Mesendoderm (in vitro differentiated cells): ENCODE data around the gene EGFR.
A peak's percentile ranks its signal among the peaks of the same experiment; 100 is the strongest.

ENCODE experiments used
- DNase-seq: peaks from one replicate; pipeline ENCODE4 v3.0.0; 2013
- H2AK5ac ChIP-seq: 2 replicates; pipeline ENCODE4 v1.6.1; 2013; ENCODE audit warnings: low read length, inconsistent platforms
- H2BK120ac ChIP-seq: 2 replicates; pipeline ENCODE4 v1.6.1; 2013; ENCODE audit warnings: low read depth, mild to moderate bottlenecking, low read length, moderate library complexity, mixed read lengths
- H2BK15ac ChIP-seq: replicated peaks from 2 replicates; pipeline ENCODE4 v1.6.1; 2013; ENCODE audit warnings: low read depth, mild to moderate bottlenecking, moderate library complexity
- H2BK5ac ChIP-seq: 2 replicates; pipeline ENCODE4 v1.6.1; 2013; ENCODE audit warnings: low read length, inconsistent platforms
- H3K18ac ChIP-seq: 2 replicates; pipeline ENCODE4 v1.6.1; 2013; ENCODE audit warnings: mild to moderate bottlenecking, low read length, mixed read lengths
- H3K23ac ChIP-seq: one replicate; pipeline ENCODE4 v1.6.1; 2013; ENCODE audit warnings: low read length
- H3K27ac ChIP-seq: 2 replicates; pipeline ENCODE4 v1.5.1; 2013; ENCODE audit warnings: low read depth, mild to moderate bottlenecking, inconsistent platforms, low read length, moderate library complexity
- H3K27me3 ChIP-seq: 2 replicates; pipeline ENCODE4 v1.6.1; 2013; ENCODE audit warnings: low read length, control low read depth, mild to moderate bottlenecking, inconsistent platforms; ENCODE audit not compliant: insufficient read depth, poor library complexity
- H3K36me3 ChIP-seq: 2 replicates; pipeline ENCODE4 v1.6.1; 2013; ENCODE audit warnings: low read length, inconsistent platforms; ENCODE audit not compliant: control insufficient read depth, insufficient read depth
- H3K4ac ChIP-seq: one replicate; pipeline ENCODE4 v1.6.1; 2013; ENCODE audit warnings: low read depth, mild to moderate bottlenecking, low read length, moderate library complexity
- H3K4me1 ChIP-seq: 2 replicates; pipeline ENCODE4 v1.6.1; 2013; ENCODE audit warnings: low read depth, low read length, inconsistent platforms; ENCODE audit not compliant: control insufficient read depth
- H3K4me2 ChIP-seq: 2 replicates; pipeline ENCODE4 v1.6.1; 2013; ENCODE audit warnings: low read length
- H3K4me3 ChIP-seq: 2 replicates; pipeline ENCODE4 v1.5.1; 2013; ENCODE audit warnings: mild to moderate bottlenecking, low read length
- H3K56ac ChIP-seq: one replicate; pipeline ENCODE4 v1.6.1; 2013; ENCODE audit warnings: low read length
- H3K79me1 ChIP-seq: 2 replicates; pipeline ENCODE4 v1.6.1; 2013; ENCODE audit warnings: low read length, inconsistent platforms
- H3K79me2 ChIP-seq: 2 replicates; pipeline ENCODE4 v1.6.1; 2013; ENCODE audit warnings: mild to moderate bottlenecking, low read length; ENCODE audit not compliant: control insufficient read depth, insufficient read depth
- H3K9ac ChIP-seq: 2 replicates; pipeline ENCODE4 v1.6.1; 2013; ENCODE audit warnings: low read length, inconsistent platforms
- H4K5ac ChIP-seq: one replicate; pipeline ENCODE4 v1.6.1; 2013; ENCODE audit warnings: low read length
- H4K8ac ChIP-seq: one replicate; pipeline ENCODE4 v1.6.1; 2013; ENCODE audit warnings: low read depth, mild to moderate bottlenecking, control low read depth, low read length, moderate library complexity
- WGBS: extraction: QIAGEN DNeasy Blood & Tissue Kit; methylation state at CpG from one replicate; pipeline ENCODE4 v1.1.7; 2013; ENCODE audit warnings: low lambda C conversion rate, missing lambda C conversion rate; ENCODE audit not compliant: insufficient coverage; ENCODE audit errors: extremely low coverage; 5-methylcytosine and 5-hydroxymethylcytosine counted together

The EGFR gene

GRCh38 chr7:55188590-55189138 is 169.8 kb downstream of the EGFR start:
- no CpG with 5 or more reads among the region's 15 CpGs for WGBS
- H3K36me3 ChIP-seq: no peaks in the 10 kb centered on the region
- no peak overlapping the region for H2BK15ac ChIP-seq
- no peak overlapping the region for H3K9ac ChIP-seq
- H3K27ac ChIP-seq: no peak overlapping the region
- no peak overlapping the region for H2AK5ac ChIP-seq
- no peaks in the 10 kb centered on the region for H3K27me3 ChIP-seq
- DNase-seq: no peak
- H3K4ac ChIP-seq: no peak overlapping the region
- H3K56ac ChIP-seq: no peak overlapping the region
- no peaks in the 10 kb centered on the region for H3K79me1 ChIP-seq
- H3K4me1 ChIP-seq: peaks cover 5% of the 10 kb centered on the region
- H2BK120ac ChIP-seq: no peak overlapping the region
- no peak overlapping the region for H4K5ac ChIP-seq
- no peak overlapping the region for H2BK5ac ChIP-seq
- no peak overlapping the region for H3K4me2 ChIP-seq
- H3K23ac ChIP-seq: no peak overlapping the region
- H4K8ac ChIP-seq: no peak overlapping the region
- no peak overlapping the region for H3K18ac ChIP-seq
- H3K4me3 ChIP-seq: no peak overlapping the region
- no peaks in the 10 kb centered on the region for H3K79me2 ChIP-seq

- H2BK120ac ChIP-seq: no peak overlapping the region
- no peak overlapping the region for H3K4me2 ChIP-seq
- H3K9ac ChIP-seq: no peak overlapping the region
- H3K27me3 ChIP-seq: no peaks in the 10 kb centered on the region
- H2BK5ac ChIP-seq: no peak overlapping the region
- H3K4me1 ChIP-seq: peaks cover 5% of the 10 kb centered on the region
- no peak overlapping the region for H3K4me3 ChIP-seq
- no peaks in the 10 kb centered on the region for H3K79me2 ChIP-seq
- H4K8ac ChIP-seq: no peak overlapping the region
- no peak overlapping the region for H3K18ac ChIP-seq
- WGBS: no CpG with 5 or more reads among the region's 11 CpGs
- no peak overlapping the region for H2AK5ac ChIP-seq
- H3K56ac ChIP-seq: no peak overlapping the region
- no peak overlapping the region for H3K23ac ChIP-seq
- H3K79me1 ChIP-seq: no peaks in the 10 kb centered on the region
- H4K5ac ChIP-seq: no peak overlapping the region
- H3K4ac ChIP-seq: no peak overlapping the region
- H2BK15ac ChIP-seq: no peak overlapping the region
- no peaks in the 10 kb centered on the region for H3K36me3 ChIP-seq
- DNase-seq: peak; percentile 19
- H3K27ac ChIP-seq: no peak overlapping the region
Measured at GRCh38 chr7:55189146-55189766, 170.4 kb downstream of the EGFR start.

GRCh38 chr7:55189878-55190436 is 171.1 kb downstream of the EGFR start:
- H3K36me3 ChIP-seq: no peaks in the 10 kb centered on the region
- H3K27me3 ChIP-seq: no peaks in the 10 kb centered on the region
- H3K79me1 ChIP-seq: no peaks in the 10 kb centered on the region
- no peak overlapping the region for H4K5ac ChIP-seq
- no peak overlapping the region for H3K4ac ChIP-seq
- H3K56ac ChIP-seq: no peak overlapping the region
- no CpG with 5 or more reads among the region's 16 CpGs for WGBS
- H3K23ac ChIP-seq: no peak overlapping the region
- H3K79me2 ChIP-seq: no peaks in the 10 kb centered on the region
- H3K4me1 ChIP-seq: peaks cover 5% of the 10 kb centered on the region
- H3K18ac ChIP-seq: no peak overlapping the region
- DNase-seq: no peak
- H2BK15ac ChIP-seq: no peak overlapping the region
- H3K27ac ChIP-seq: no peak overlapping the region
- H2AK5ac ChIP-seq: no peak overlapping the region
- no peak overlapping the region for H3K4me2 ChIP-seq
- H3K9ac ChIP-seq: no peak overlapping the region
- no peak overlapping the region for H2BK120ac ChIP-seq
- H4K8ac ChIP-seq: no peak overlapping the region
- H2BK5ac ChIP-seq: no peak overlapping the region
- no peak overlapping the region for H3K4me3 ChIP-seq

- no peak overlapping the region for H3K9ac ChIP-seq
- WGBS: no CpG with 5 or more reads among the region's 7 CpGs
- H3K27me3 ChIP-seq: no peaks in the 10 kb centered on the region
- no peak overlapping the region for H3K4me2 ChIP-seq
- H3K36me3 ChIP-seq: no peaks in the 10 kb centered on the region
- H3K23ac ChIP-seq: no peak overlapping the region
- no peak overlapping the region for H4K5ac ChIP-seq
- no peaks in the 10 kb centered on the region for H3K79me1 ChIP-seq
- H3K4me1 ChIP-seq: peaks cover 5% of the 10 kb centered on the region
- no peak overlapping the region for H3K4me3 ChIP-seq
- H3K79me2 ChIP-seq: no peaks in the 10 kb centered on the region
- H4K8ac ChIP-seq: no peak overlapping the region
- no peak overlapping the region for H2BK15ac ChIP-seq
- H2BK5ac ChIP-seq: no peak overlapping the region
- no peak overlapping the region for H2BK120ac ChIP-seq
- no peak overlapping the region for H3K18ac ChIP-seq
- no peak overlapping the region for H2AK5ac ChIP-seq
- no peak overlapping the region for H3K4ac ChIP-seq
- H3K56ac ChIP-seq: no peak overlapping the region
- no peak overlapping the region for H3K27ac ChIP-seq
- DNase-seq: no peak
Measured at GRCh38 chr7:55190511-55191160, 171.8 kb downstream of the EGFR start.

GRCh38 chr7:55191161-55191925 is 172.5 kb downstream of the EGFR start:
- no peaks in the 10 kb centered on the region for H3K36me3 ChIP-seq
- H3K18ac ChIP-seq: no peak overlapping the region
- H4K8ac ChIP-seq: no peak overlapping the region
- H3K23ac ChIP-seq: no peak overlapping the region
- no peak overlapping the region for H2BK5ac ChIP-seq
- no peak overlapping the region for H3K4me2 ChIP-seq
- H4K5ac ChIP-seq: no peak overlapping the region
- H2BK15ac ChIP-seq: no peak overlapping the region
- no peak overlapping the region for H3K9ac ChIP-seq
- no peak for DNase-seq
- H2AK5ac ChIP-seq: no peak overlapping the region
- H3K4ac ChIP-seq: no peak overlapping the region
- no peaks in the 10 kb centered on the region for H3K79me1 ChIP-seq
- H2BK120ac ChIP-seq: no peak overlapping the region
- no peak overlapping the region for H3K27ac ChIP-seq
- H3K79me2 ChIP-seq: no peaks in the 10 kb centered on the region
- H3K4me1 ChIP-seq: peaks cover 5% of the 10 kb centered on the region
- WGBS: no CpG with 5 or more reads among the region's 17 CpGs
- no peak overlapping the region for H3K4me3 ChIP-seq
- peak overlapping the region; percentile 3 for H3K56ac ChIP-seq
- no peaks in the 10 kb centered on the region for H3K27me3 ChIP-seq
